ENCODE results near the gene DNAI7. TPM values are rescaled to one million over a fixed set of nuclear protein-coding genes. Genes with fewer than 3 reads are reported as not detected.

DNAI7 gene
- polyA plus RNA-seq, 1 of the 3 experiments (the other 2 are of a cell fraction), result 0.30 TPM

GRCh38 chr12:25101092-25101445, 93.9 kb downstream of the DNAI7 start:
- Histone ChIP-seq H2AFZ (ENCODE audit: low read depth) (no peak overlapping the region), H3K4me1 (ENCODE audit: control insufficient read depth in 1 of 2, insufficient read depth in 2 of 2, low read depth in 1 of 2, low read length in 1 of 2) (no peaks in the 10 kb centered on the region), H3K9me2 (no peaks in the 10 kb centered on the region), H3F3A (replicated peaks; ENCODE audit: insufficient read depth) (no peaks in the 10 kb centered on the region), H3K9me3 (no peaks in the 10 kb centered on the region), H3K27ac (ENCODE audit: low read depth in 2 of 2, low read length in 1 of 2) (no peak overlapping the region), H3K36me3 (replicated peaks in 1 of 2; ENCODE audit: control insufficient read depth in 1 of 2, insufficient read depth in 2 of 2, low read length in 1 of 2) (no peaks in the 10 kb centered on the region), H3K4me3 (ENCODE audit: low read depth in 2 of 2, low read length in 1 of 2) (no peak overlapping the region), H3K79me2 (ENCODE audit: insufficient read depth) (no peaks in the 10 kb centered on the region), H4K20me1 (ENCODE audit: insufficient read depth) (no peaks in the 10 kb centered on the region), H3K4me2 (no peak overlapping the region), H3K9ac (no peak overlapping the region), H3K27me3 (ENCODE audit: insufficient read depth) (no peaks in the 10 kb centered on the region)
- CTCF ChIA-PET, result interaction anchor here (0.6 kb wide), 1 partner anchor 98 kb away, joined by 3 read pairs; no protein-coding TSS in a partner anchor
- DNase-seq, result no peak
- WGBS (ENCODE audit: low lambda C conversion rate), result 58% methylated on average over 4 of the region's 4 CpGs
- TF ChIP-seq RCOR1 (IDR thresholded peaks at IDR 0.05; ENCODE audit: low read length), result no peak
- no peak for TF ChIP-seq TEAD4 (IDR thresholded peaks at IDR 0.05; ENCODE audit: borderline replicate concordance, insufficient read depth)
- TF ChIP-seq RXRA (IDR thresholded peaks at IDR 0.05; ENCODE audit: borderline replicate concordance, low read depth), result no peak
- no peak for TF ChIP-seq USF2 (IDR thresholded peaks at IDR 0.05; ENCODE audit: borderline replicate concordance, low read depth, low read length)
- TF ChIP-seq CHD2 (IDR thresholded peaks at IDR 0.05; ENCODE audit: low read length, partially characterized antibody), result no peak
- no peak for TF ChIP-seq CTCF (IDR thresholded peaks at IDR 0.05)
- no peak for TF ChIP-seq REST (IDR thresholded peaks at IDR 0.05; ENCODE audit: low read depth, low read length)
- no peak for TF ChIP-seq SMC3 (IDR thresholded peaks at IDR 0.05; ENCODE audit: low read depth, low read length)
- no peak for TF ChIP-seq IRF3 (IDR thresholded peaks at IDR 0.05; ENCODE audit: low read depth, low read length)
- no peak for TF ChIP-seq JUND (IDR thresholded peaks at IDR 0.05)
- no peak for TF ChIP-seq TCF12 (IDR thresholded peaks at IDR 0.05)
- no peak for TF ChIP-seq YY1 (IDR thresholded peaks at IDR 0.05; ENCODE audit: low read depth)
- TF ChIP-seq FOSL2 (IDR thresholded peaks at IDR 0.05; ENCODE audit: borderline replicate concordance, low read depth), result no peak
- POLR2A ChIA-PET, result no interaction called here

Data from SK-N-SH (cell line).